ENCODE data around the gene PDE4D. TPM values are rescaled to one million over a fixed set of nuclear protein-coding genes. Genes with fewer than 3 reads are reported as not detected.
A peak's percentile ranks its signal among the peaks of the same experiment; 100 is the strongest.

Gene PDE4D
- total and polyA plus RNA-seq, 2 of the 4 experiments (the other 2 are of a cell fraction), result 1.4 to 7.9 TPM

GRCh38 chr5:59683311-59683710 is 210.2 kb downstream of the PDE4D start:
- POLR2A ChIA-PET (ENCODE audit: unreplicated experiment), result no interaction called here
- no peak overlapping the region for H2BK120ac ChIP-seq (ENCODE audit: low read depth, low read length)
- no peak for ATAC-seq (ENCODE audit: low read depth)

More at GRCh38 chr5:59683311-59683710, 210.2 kb downstream of the PDE4D start:
- Histone ChIP-seq H4K8ac (ENCODE audit: low read depth in 2 of 2, low read length in 2 of 2) (no peak overlapping the region), H3K36me3 (ENCODE audit: control insufficient read depth, insufficient read depth, low read length) (no peaks in the 10 kb centered on the region), H2AFZ (replicated peaks; ENCODE audit: low read length, poor library complexity) (no peak overlapping the region), H3K56ac (ENCODE audit: extremely low read depth, insufficient read depth, low read length) (no peak overlapping the region), H3K4me1 (ENCODE audit: control insufficient read depth, insufficient read depth, low read length) (no peaks in the 10 kb centered on the region), H3K27me3 (ENCODE audit: control insufficient read depth, insufficient read depth, low read length) (no peaks in the 10 kb centered on the region), H3K9me1 (ENCODE audit: insufficient read depth, low read length) (no peaks in the 10 kb centered on the region), H4K20me1 (ENCODE audit: insufficient read depth, low read length) (no peaks in the 10 kb centered on the region), H3K9ac (ENCODE audit: low read depth, low read length) (no peak overlapping the region), H4K5ac (ENCODE audit: low read depth, low read length) (no peak overlapping the region), H2BK20ac (ENCODE audit: low read depth, low read length) (no peak overlapping the region), H3K4me3 (ENCODE audit: insufficient read depth, low read depth, low read length) (no peak overlapping the region), H3K9me3 (ENCODE audit: control insufficient read depth, insufficient read depth, low read length) (no peaks in the 10 kb centered on the region), H2BK5ac (ENCODE audit: low read depth, low read length, poor library complexity, severe bottlenecking) (no peak overlapping the region), H2AK5ac (ENCODE audit: low read depth, low read length) (no peak overlapping the region), H3K27ac (ENCODE audit: insufficient read depth, low read length) (no peak overlapping the region), H2BK15ac (ENCODE audit: low read depth, low read length) (no peak overlapping the region), H3K79me1 (ENCODE audit: low read depth in 1 of 2, low read length in 2 of 2) (no peaks in the 10 kb centered on the region), H2AK9ac (replicated peaks; ENCODE audit: low read depth, low read length, poor library complexity) (no peak overlapping the region), H3K4me2 (ENCODE audit: low read depth, low read length) (no peak overlapping the region), H3K14ac (replicated peaks; ENCODE audit: low read depth, low read length) (no peak overlapping the region), H4K91ac (ENCODE audit: insufficient read depth, low read depth, low read length) (no peak overlapping the region), H3K23ac (ENCODE audit: low read depth, low read length) (no peak overlapping the region), H3K18ac (ENCODE audit: low read depth, low read length) (no peak overlapping the region), H3K4ac (ENCODE audit: low read depth, low read length) (no peak overlapping the region)
- CTCF ChIA-PET, result no interaction called here
- in situ Hi-C loops (cut with MboI; ENCODE audit: low sequenced_read_pairs), result no loop called here
- DNase-seq, result no peak
- no CpG with 5 or more reads among the region's 4 CpGs for WGBS, 2 experiments (ENCODE audit: extremely low coverage in 2 of 2, insufficient read length in 1 of 2)
- intact Hi-C loops (cut with micrococcal nuclease), result no loop called here
- dilution Hi-C loops (cut with HindIII; ENCODE audit: low sequenced_read_pairs, unreplicated experiment), result no loop called here
- no TSS peak for BruUV-seq (replicated peaks)
- TF ChIP-seq ELK1 (IDR thresholded peaks at IDR 0.05; ENCODE audit: borderline replicate concordance, low read depth, low read length) (no peak), RAD21 (IDR thresholded peaks at IDR 0.05; ENCODE audit: low read length) (no peak), MXI1 (IDR thresholded peaks at IDR 0.05; ENCODE audit: borderline replicate concordance, low read depth, low read length) (no peak), MAFK (IDR thresholded peaks at IDR 0.05; ENCODE audit: low read depth, low read length) (peak; percentile 74)

Measured in IMR-90 (cell line).